HG03575 (cell line): Measurements from ENCODE around the gene SULT6B1.

ENCODE experiments used
- ATAC-seq: cut with Tn5 transposase; IDR thresholded peaks from one replicate; pipeline ENCODE4 v1.9.1; 2021; ENCODE audit not compliant: unreplicated experiment, insufficient number of reproducible peaks, low FRiP score; ENCODE audit errors: extremely low read depth

The SULT6B1 gene

DNA sequence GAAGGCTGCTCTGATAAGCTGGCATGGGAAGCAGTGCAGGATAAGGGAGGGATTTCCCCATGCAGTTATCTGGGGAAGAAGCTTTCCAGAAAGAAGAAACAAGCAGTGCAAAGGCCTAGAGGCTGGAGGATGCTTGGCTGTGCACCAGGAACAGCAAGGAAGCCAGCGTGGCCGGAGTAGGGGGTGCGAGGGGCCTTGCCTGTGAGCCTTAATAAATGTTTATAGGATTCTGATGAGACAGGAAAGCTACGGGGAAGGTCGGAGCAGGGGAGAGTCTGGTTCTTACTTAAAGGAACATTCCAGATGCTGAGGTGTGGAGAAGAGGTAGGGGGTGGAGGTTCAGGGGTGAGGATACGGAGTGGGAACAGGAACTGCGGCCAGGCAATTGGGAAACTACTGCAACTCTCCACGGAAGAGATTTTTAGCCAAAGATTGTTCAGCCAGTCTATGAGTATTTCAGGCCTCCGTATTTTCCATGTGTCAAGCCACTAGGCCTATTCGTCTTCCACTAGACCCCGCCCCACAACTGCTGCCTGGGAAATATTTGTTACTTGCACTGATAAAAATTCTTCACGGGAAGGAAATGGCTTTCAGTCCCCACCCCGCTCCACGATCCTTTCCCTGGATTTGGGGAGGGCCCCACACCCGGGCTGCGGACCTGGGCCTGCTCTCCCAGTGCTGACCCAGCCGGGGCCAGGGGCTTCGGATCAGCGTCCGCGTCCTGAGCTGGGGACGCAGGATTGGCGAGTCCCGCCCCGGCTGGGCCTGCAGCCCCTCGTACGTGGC, 32.2 kb downstream of the SULT6B1 start:
- ATAC-seq: no peak

DNA sequence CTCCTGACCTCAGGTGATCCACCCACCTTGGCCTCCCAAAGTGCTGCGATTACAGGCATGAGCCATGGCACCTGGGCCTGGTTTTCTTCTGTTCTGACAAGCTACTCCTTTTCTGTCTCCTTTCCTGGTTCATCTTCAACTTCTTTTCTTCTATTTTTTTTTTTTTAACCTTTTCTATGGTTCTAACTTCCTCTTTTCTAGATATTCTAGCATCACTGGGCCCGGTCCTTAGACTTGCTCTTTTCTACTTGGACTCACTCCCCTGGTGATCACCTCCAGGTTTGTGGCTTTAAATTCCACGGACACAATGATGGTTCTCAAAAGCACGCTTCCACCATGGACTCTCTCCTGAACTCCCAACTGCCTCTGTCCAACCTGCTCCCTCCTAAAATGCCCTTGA, 33.7 kb downstream of the SULT6B1 start:
- no peak for ATAC-seq

DNA sequence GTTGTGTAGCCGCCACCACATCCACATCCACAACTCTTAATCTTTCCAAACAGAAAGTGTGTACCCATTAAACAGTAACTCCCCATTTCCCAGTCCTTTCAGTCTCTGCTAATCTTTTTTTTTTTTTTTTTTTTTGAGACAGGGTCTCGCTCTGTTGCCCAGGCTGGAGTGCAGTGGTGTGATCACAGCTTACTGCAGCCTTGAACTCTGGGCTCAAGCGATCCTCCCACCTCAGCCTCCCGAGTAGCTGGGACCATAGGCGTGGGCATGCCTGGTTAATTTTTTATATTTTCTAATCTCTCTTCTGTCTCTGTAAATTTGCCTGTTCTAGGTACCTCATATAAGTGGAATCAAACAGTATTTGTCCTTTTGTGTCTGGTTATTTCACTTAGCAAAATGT, 35.2 kb downstream of the SULT6B1 start:
- no peak for ATAC-seq

DNA sequence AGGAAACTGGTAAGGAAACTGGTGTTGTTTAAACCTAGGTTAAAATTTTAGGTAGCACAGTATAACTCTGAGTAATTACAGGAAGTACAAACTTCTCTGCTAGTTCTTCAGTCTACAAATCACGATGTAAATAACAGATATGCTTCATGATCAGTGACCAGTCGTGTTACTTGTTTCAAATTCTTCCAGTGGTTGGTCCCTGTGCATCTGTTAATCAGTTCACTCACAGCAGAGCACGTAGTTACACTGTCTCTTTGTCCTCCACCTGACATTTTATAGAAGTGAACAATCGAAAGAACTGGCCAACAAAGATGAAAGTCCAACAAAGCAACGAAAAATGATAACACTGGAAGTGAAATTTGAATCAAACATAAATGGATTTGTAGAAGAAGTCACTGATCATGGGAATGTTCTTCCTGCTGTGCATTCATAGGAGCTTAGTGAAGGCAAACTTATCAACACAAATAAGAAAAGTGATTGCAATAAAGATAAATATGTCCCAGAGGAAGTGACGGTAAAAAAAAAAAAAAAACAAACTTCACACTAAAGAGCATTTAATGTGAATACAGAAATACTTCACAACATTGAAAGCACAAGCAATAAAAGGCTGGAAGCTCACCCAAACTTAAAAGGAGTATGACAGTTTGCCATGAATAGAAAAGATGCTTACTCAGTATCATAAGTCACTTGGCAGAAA, 38.7 kb downstream of the SULT6B1 start:
- no peak for ATAC-seq

DNA sequence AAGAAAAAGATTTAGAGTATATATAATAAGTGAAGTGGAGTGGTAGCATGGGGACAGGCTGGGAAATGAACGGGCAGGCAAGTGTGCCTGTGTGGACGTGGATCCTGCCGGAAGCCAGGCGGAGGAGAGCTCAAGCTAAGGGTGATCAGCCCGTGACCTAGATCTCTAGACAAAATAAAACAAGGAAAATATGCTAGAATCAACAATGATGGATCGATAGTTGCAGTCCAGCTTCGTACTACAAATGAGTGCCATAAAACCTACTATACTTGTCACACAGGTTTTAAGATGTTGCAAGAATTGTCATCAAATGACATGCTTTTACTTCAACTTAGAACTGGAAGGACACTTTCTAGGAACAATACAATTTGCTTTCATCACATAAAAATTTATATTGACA, 40.1 kb downstream of the SULT6B1 start:
- ATAC-seq: no peak

DNA sequence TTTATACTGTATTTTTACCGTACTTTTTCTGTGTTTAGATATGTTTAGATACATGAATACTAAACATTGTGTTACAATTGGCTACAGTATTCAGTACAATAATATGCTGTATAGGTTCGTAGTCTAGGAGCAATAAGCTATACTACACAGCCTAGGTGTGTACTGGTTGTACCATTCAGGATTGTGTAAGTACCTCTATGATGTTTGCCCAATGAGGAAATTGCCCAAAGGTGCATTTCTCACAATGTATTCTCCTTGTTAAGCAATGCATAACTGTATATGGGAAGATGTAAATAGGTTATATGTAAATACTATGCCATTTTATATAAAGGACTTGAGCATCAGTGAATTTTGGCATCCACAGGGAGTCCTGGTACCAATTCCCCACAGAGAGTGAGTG, 42.4 kb downstream of the SULT6B1 start:
- no peak for ATAC-seq

DNA sequence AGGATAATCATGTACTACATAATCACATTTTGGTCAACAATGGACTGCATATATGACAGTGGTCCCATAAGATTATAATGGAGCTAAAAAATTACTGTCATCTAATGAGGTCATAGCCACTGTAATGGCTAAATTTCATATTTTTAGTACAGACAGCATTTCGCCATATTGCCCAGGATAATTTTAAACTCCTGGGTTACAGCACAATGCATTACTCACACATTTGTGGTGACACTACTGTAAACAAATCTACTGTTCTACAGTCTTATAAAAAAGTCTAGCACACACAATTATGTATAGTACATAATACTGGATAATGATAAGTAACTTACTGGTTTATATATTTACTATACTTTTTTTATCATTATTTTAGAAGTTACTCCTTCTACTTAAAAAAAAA, 44.5 kb downstream of the SULT6B1 start:
- ATAC-seq: no peak

DNA sequence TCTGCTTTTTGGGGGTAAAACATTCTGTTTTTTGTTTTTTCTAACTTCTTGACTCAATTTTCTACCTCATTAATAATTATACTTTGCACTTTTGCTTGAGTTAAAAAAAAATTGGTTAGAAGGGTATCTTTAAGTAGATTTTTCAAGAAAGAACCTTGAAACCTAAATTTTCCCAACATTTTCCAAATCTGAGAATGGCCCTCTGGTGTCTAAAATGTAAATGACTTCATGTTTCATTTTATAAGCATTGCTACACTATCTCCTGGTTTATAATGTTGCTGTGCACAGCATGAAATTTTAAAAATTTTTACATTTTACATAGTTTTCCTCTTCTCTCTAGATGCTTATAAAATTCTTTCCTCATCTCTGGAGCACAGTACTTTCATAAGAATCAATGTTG, 45.9 kb downstream of the SULT6B1 start:
- ATAC-seq: no peak

DNA sequence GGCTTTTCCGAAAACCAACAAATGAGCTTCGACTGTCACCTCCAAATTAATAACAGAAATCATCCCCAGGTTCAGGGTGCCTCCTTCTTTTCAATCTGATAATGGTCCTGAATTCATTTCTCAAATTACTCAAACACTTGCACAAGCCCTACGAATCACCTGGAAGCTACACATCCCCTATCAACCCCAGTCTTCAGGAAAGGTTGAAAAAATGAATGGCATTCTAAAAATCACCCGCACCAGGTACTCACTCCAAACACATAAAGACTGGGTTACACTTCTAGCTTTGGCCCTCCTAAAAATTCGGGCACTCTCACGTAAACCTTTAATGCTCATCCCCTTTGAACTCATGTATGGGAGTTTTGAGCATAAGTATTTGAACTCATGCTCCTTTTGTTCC, 55.6 kb downstream of the SULT6B1 start:
- ATAC-seq: no peak

DNA sequence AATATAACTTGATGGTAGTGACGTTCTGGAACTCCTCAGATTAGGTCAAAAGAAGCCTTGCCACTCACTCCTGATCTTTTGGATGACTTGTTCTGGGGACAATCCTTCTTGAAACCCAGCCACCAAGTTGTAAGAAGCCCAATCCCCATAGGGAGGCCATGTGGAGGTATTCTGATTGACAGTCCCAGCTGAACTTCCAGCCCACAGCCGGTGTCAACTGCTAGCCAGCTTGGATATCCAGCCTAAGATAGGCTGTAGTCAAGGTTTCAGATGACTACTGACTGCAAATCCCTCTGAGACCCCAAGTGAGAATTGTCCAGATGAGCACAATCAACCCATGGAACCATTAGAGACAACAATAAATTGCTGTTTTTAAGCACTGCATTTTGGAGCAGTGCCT, 63.1 kb downstream of the SULT6B1 start:
- no peak for ATAC-seq

DNA sequence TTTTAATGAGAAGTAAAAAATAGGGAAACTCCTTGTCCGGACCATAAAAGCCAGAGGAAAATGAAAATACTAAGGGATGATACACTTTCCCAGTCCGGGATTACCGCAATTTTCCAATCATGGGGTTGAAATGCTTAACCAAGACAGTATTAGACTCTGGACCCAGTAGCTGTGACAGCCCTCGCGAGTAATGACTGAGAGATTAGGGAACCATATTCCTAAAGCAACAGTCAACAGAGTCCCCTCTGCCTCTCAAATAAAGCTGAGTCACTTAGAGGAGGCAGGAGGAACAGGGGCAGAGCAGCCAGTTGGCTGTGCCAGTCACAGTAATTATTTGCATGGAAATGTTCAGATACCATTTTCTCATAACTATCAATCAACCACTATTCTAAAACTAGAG, 69.3 kb downstream of the SULT6B1 start:
- ATAC-seq: no peak
